Right lobe of liver (tissue), 6 donors: ENCODE measurements around the gene THAP8. TPM values are rescaled to one million over a fixed set of nuclear protein-coding genes. Genes with fewer than 3 reads are reported as not detected.

Experiments
- ATAC-seq, 4 donors: fragments of 200-7000 bp; cut with Tn5 transposase; one replicate each; pipeline ENCODE4 v1.9.1; 2020; ENCODE audit warnings: mild to moderate bottlenecking in 4 of 4, moderate library complexity in 4 of 4
- DNase-seq, 3 donors: peaks; one replicate each; pipeline ENCODE4 v3.0.0-alpha.2; 2020
- H3K27ac ChIP-seq, 3 donors: fragments of 200-600 bp; one replicate each; pipeline ENCODE4 v1.8.0; 2022
- H3K27me3 ChIP-seq, 2 donors: fragments of 200-600 bp; one replicate each; pipeline ENCODE4 v1.8.0; 2022
- H3K36me3 ChIP-seq, 4 donors: fragments of 200-600 bp; sonication (generic) in 1 of 4; one replicate each; pipeline versions ENCODE4 v1.5.1 to v1.8.0; 2017 to 2022; ENCODE audit warnings: control low read depth in 1 of 4
- H3K4me1 ChIP-seq, 4 donors: fragments of 200-600 bp; sonication (generic) in 1 of 4; one replicate each; pipeline versions ENCODE4 v1.5.1 to v1.8.0; 2017 to 2022; ENCODE audit warnings: control low read depth in 1 of 4
- H3K4me3 ChIP-seq, 3 donors: fragments of 200-600 bp; one replicate each; pipeline ENCODE4 v1.8.0; 2022
- H3K9me3 ChIP-seq, 4 donors: fragments of 200-600 bp; sonication (generic) in 1 of 4; one replicate each; pipeline versions ENCODE4 v1.5.1 to v1.8.0; 2017 to 2022; ENCODE audit warnings: control low read depth in 1 of 4
- CTCF ChIP-seq, 4 donors: fragments of 200-600 bp in 3 of 4; fragments of 450-650 bp in 1 of 4; IDR thresholded peaks; one replicate each; pipeline versions ENCODE4 v1.5.1 to v1.8.0; 2016 to 2022; ENCODE audit warnings: antibody characterized with exemption in 4 of 4, mild to moderate bottlenecking in 2 of 4
- POLR2A ChIP-seq: fragments of 450-650 bp; IDR thresholded peaks from one replicate; pipeline ENCODE4 v1.6.1; 2017; ENCODE audit warnings: antibody characterized with exemption, mild to moderate bottlenecking
- WGBS: methylation state at CpG from one replicate; pipeline ENCODE4 v1.1.6; 2018; ENCODE audit warnings: low coverage, low lambda C conversion rate; ENCODE audit not compliant: insufficient coverage; ENCODE audit errors: missing lambda C conversion rate; 5-methylcytosine and 5-hydroxymethylcytosine counted together
- intact Hi-C, 2 donors: fragments of 100-400 bp; cut with DNase I; formaldehyde crosslinking; loops; one replicate each; pipeline versions ENCODE4 v1.11.2 to v1.14.1; 2022
- total RNA-seq, 6 experiments: library from RNA; depleted of rRNA in 2 of 6; stranded (reverse); fragments of >200 nt in 2 of 6; fragmentation: NEBNext Ultra II Directional in 3 of 6; extraction: Animal tissue kit (Norgen Biotek cat#: 25700) in 3 of 6; gene quantifications; one replicate each; pipeline versions ENCODE4 v1.1.0 to v1.2.4, GENCODE V29; 2016 to 2023
- donor health status: DM: no; HTN: yes; CAD: no.
- donor health status: DM: no; HTN: no; CAD: no.
- donor health status: DM: no; HTN: no; CAD: no.
- donor health status: DM: no; HTN: yes; CAD: no.
- donor health status: DM: no; HTN: yes; CAD: no.

Gene THAP8
- total RNA-seq, 6 experiments from 2014 or later, result 2.5 to 9.0 (median 4.2) TPM

- peaks cover 0 to 13% (median 2%) of the 10 kb centered on the region in 4 donors for H3K4me1 ChIP-seq
- peaks cover 0 to 3% (median 0%) of the 10 kb centered on the region in 4 donors for H3K36me3 ChIP-seq
- no peaks in the 10 kb centered on the region for H3K27me3 ChIP-seq
- H3K4me3 ChIP-seq, result no peak overlapping the region
- no CpG with 5 or more reads among the region's 5 CpGs for WGBS
- no peak overlapping the region for H3K27ac ChIP-seq
- no peak for TF ChIP-seq POLR2A
- TF ChIP-seq CTCF (IDR thresholded peaks at IDR 0.05), result no peak
- intact Hi-C loops, result no loop called here
- H3K9me3 ChIP-seq, result no peaks in the 10 kb centered on the region
- ATAC-seq (peak in 1 of 4 donors; percentile 4), DNase-seq (no peak)
Observed at GRCh38 chr19:36006955-36007354, 47.1 kb downstream of the THAP8 start.

GRCh38 chr19:36003284-36003683, 50.8 kb downstream of the THAP8 start:
- intact Hi-C loops, result no loop called here
- WGBS, result 96% methylated on average over 4 of the region's 4 CpGs
- Histone ChIP-seq H3K27ac (no peak overlapping the region), H3K4me1 (peaks cover 0 to 30% (median 9%) of the 10 kb centered on the region in 4 donors), H3K9me3 (no peaks in the 10 kb centered on the region), H3K27me3 (no peaks in the 10 kb centered on the region), H3K36me3 (peaks cover 0 to 3% (median 0%) of the 10 kb centered on the region in 4 donors), H3K4me3 (no peak overlapping the region)
- DNase-seq (no peak), ATAC-seq (no peak)
- TF ChIP-seq CTCF (IDR thresholded peaks at IDR 0.05) (no peak), POLR2A (no peak)

- H3K27me3 ChIP-seq, result no peaks in the 10 kb centered on the region
- DNase-seq (no peak), ATAC-seq (no peak)
- H3K27ac ChIP-seq, result no peak overlapping the region
- H3K4me1 ChIP-seq, result peaks cover 0 to 24% (median 9%) of the 10 kb centered on the region in 4 donors
- H3K9me3 ChIP-seq, result no peaks in the 10 kb centered on the region
- 93% methylated on average over 3 of the region's 3 CpGs for WGBS
- TF ChIP-seq CTCF (IDR thresholded peaks at IDR 0.05) (no peak), POLR2A (no peak)
- peaks cover 0 to 3% (median 0%) of the 10 kb centered on the region in 4 donors for H3K36me3 ChIP-seq
- H3K4me3 ChIP-seq, result no peak overlapping the region
- intact Hi-C loops, result no loop called here
Observed at GRCh38 chr19:36001605-36002004, 52.5 kb downstream of the THAP8 start.

GRCh38 chr19:35996777-35997176, 57.3 kb downstream of the THAP8 start:
- Histone ChIP-seq H3K9me3 (no peaks in the 10 kb centered on the region), H3K4me3 (peak overlapping the region in 1 of 3 donors; percentile 97), H3K27ac (no peak overlapping the region), H3K4me1 (peaks cover 0 to 36% (median 12%) of the 10 kb centered on the region in 4 donors), H3K36me3 (no peaks in the 10 kb centered on the region), H3K27me3 (no peaks in the 10 kb centered on the region)
- TF ChIP-seq POLR2A, result no peak
- no peak for TF ChIP-seq CTCF (IDR thresholded peaks at IDR 0.05)
- intact Hi-C loops, result no loop called here
- 87% methylated on average over 8 of the region's 8 CpGs for WGBS
- ATAC-seq (no peak), DNase-seq (no peak)
